ENCODE data around the gene SLC5A4. TPM values are rescaled to one million over a fixed set of nuclear protein-coding genes. Genes with fewer than 3 reads are reported as not detected.

The SLC5A4 gene
- total RNA-seq, 1 donor from 2014 or later, result not detected

DNA sequence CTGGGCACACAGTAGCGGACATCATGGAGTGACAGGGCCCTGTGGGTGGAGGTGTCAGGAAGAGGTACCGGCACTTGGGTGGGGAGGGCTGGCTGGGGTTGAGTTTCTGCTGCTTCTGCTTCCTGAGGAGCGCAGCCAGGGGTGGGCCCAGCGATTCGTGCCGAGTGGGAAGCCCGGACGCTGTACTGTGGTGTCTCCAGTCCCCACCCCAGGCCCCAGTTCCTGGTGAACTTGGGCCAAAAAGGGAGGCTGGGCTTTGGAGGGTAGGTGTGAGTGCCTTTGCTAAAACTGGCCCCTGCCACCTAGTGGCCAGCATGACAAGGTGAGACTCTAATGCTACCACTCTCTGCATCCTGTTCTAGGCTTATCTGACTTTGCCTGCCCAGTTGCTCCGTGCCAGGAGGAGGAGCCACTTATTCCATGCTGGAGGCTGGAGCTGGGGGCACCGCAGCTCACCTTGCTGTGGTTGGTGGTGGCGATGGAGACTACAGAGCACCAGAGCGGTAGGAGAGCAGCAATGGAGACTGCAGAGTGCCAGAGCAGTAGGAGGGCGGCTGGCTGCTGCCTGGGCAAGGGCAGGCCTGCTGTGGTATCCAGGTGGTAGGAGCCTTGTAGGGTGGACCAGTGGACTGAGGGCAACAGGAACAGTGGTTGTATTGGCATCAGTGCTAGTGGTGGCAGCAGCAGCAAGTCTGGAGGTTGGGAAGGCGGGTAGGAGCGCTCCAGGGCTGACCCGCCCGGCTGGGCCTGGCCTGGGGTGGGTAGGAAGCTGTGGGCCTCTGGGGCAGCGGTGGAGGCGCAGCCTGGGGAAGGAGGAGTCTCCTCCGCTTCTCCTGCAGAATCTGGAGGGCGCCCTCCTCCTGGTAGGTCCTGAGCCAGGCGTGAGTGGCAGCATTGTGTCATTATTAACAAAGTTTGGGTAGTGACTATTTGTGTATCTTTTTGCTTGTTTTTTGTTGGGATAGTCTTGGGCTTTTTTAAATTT is 48.1 kb downstream of the SLC5A4 start:
- TF ChIP-seq, protein P1, sequence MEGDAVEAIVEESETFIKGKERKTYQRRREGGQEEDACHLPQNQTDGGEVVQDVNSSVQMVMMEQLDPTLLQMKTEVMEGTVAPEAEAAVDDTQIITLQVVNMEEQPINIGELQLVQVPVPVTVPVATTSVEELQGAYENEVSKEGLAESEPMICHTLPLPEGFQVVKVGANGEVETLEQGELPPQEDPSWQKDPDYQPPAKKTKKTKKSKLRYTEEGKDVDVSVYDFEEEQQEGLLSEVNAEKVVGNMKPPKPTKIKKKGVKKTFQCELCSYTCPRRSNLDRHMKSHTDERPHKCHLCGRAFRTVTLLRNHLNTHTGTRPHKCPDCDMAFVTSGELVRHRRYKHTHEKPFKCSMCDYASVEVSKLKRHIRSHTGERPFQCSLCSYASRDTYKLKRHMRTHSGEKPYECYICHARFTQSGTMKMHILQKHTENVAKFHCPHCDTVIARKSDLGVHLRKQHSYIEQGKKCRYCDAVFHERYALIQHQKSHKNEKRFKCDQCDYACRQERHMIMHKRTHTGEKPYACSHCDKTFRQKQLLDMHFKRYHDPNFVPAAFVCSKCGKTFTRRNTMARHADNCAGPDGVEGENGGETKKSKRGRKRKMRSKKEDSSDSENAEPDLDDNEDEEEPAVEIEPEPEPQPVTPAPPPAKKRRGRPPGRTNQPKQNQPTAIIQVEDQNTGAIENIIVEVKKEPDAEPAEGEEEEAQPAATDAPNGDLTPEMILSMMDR (IDR thresholded peaks at IDR 0.05; ENCODE audit: unreplicated experiment), result peak; percentile 40
- Mint-ChIP-seq H3K4me1 (peaks cover 16% of the 10 kb centered on the region), H3K27ac (no peak overlapping the region), H3K36me3 (no peaks in the 10 kb centered on the region), H3K27me3 (ENCODE audit: low read depth) (peaks cover 52% of the 10 kb centered on the region), H3K9me3 (no peaks in the 10 kb centered on the region), H3K4me3 (peak overlapping the region; percentile 38)
- DNase-seq (ENCODE audit: low spot score in 2 of 2, unreplicated experiment in 2 of 2), result no peak

DNA sequence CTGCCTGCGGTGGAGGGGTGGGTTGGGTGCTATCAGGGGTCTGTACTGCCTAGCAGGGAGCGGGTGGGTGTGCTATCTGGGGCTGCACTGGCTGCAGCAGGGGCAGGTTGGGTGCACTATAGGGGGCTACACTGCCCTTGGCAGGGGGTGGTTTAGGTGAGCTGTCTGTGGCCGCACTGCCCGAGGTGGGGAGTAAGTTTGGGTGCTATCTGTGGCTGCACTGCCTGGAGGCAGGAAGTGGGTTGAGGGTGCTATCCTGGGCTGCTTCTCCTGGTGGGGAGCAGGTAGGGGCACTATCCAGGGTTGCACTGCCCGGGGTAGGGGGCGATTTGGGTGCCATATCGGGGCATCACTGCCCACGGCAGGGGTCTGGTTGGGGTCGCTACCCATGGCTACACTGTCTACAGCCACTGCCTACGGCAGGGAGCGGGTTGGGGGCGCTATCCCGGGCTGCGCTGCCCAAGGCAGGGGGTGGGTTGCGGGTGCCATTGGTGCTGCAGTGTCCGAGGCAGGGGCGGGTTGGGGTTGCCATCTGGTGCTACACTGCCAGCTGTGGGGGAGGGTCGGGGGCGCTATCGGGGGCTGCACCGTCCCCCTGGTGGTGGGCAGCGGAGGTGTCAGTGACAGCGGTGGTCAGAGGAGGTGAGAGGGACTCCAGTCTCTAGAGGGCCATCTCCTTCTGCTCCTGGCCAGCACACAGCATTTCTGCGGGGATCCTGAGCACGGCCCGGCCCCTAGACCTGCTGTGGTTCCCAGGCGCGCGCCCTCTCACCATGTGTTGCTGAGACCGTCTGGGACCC is 49.0 kb downstream of the SLC5A4 start:
- no peak for DNase-seq (ENCODE audit: low spot score in 2 of 2, unreplicated experiment in 2 of 2)
- H3K4me3 Mint-ChIP-seq, result peak overlapping the region; percentile 81
- TF ChIP-seq, protein P1 (IDR thresholded peaks at IDR 0.05; ENCODE audit: unreplicated experiment), result peak; percentile 20

DNA sequence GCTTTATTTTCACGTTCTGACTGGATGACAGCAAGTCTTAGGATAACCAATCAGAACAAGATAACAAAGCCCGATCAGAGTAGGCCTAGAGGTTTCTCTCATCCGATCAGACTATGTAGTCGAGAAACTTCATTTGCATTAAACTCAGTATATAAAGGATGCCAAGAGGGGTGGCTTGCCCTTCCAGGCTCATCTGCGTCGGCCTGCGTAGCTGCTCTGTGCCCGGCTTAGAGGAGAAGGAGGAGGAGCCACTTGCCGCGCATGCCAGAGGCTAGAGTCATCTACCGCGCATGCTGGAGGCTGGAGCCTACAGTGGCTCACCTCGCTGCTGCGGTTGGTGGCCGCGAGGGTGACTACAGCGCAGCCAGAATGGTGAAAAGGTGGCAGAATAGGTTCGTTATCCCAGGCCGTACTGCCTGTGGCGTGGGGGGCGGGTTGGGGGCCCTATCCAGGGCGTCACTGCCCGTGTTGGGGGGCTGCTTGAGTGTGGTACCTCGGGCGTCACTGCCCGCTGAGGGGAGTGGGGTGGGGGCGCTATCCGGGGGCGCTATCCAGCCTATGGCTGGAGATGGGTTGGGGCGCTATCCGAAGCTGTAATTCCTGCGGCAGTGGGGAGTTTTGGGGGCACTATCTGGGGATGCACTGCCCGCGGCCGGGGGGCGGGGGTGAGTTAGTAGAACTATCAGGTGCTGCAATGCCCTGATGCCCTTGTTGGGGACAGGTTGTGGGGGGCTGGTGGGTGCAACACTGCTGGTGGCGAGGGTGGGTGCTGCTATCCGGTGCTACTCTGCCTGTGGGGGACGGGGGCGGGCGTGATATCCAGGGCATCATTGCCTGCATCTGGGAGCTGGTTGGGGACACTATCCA is 50.1 kb downstream of the SLC5A4 start, which contains the start of gene RFPL2:
Gene RFPL2, minus strand, starts transcription at position 218 of the 867 bp plus-strand sequence. CDS start 2,622 bp downstream, outside the sequence.
- H3K4me1 Mint-ChIP-seq, result peaks cover 16% of the 10 kb centered on the region
- TF ChIP-seq, protein P1 (IDR thresholded peaks at IDR 0.05; ENCODE audit: unreplicated experiment), result no peak
- no peaks in the 10 kb centered on the region for H3K9me3 Mint-ChIP-seq
- peak in 1 of 2 experiments; percentile 75 for DNase-seq (ENCODE audit: low spot score in 2 of 2, unreplicated experiment in 2 of 2)
- peak within 1 kb of the TSS; percentile 81 for H3K4me3 Mint-ChIP-seq
- peak within 1 kb of the TSS; percentile 64 for H3K27ac Mint-ChIP-seq
- peaks cover 67% of the 10 kb centered on the region for H3K27me3 Mint-ChIP-seq (ENCODE audit: low read depth)
- no peaks in the 10 kb centered on the region for H3K36me3 Mint-ChIP-seq

More for the DNA sequence above, 49.0 kb downstream of the SLC5A4 start:
- H3K9me3 Mint-ChIP-seq, result no peaks in the 10 kb centered on the region
- no peaks in the 10 kb centered on the region for H3K36me3 Mint-ChIP-seq
- peaks cover 59% of the 10 kb centered on the region for H3K27me3 Mint-ChIP-seq (ENCODE audit: low read depth)
- H3K27ac Mint-ChIP-seq, result no peak overlapping the region
- H3K4me1 Mint-ChIP-seq, result peaks cover 16% of the 10 kb centered on the region

DNA sequence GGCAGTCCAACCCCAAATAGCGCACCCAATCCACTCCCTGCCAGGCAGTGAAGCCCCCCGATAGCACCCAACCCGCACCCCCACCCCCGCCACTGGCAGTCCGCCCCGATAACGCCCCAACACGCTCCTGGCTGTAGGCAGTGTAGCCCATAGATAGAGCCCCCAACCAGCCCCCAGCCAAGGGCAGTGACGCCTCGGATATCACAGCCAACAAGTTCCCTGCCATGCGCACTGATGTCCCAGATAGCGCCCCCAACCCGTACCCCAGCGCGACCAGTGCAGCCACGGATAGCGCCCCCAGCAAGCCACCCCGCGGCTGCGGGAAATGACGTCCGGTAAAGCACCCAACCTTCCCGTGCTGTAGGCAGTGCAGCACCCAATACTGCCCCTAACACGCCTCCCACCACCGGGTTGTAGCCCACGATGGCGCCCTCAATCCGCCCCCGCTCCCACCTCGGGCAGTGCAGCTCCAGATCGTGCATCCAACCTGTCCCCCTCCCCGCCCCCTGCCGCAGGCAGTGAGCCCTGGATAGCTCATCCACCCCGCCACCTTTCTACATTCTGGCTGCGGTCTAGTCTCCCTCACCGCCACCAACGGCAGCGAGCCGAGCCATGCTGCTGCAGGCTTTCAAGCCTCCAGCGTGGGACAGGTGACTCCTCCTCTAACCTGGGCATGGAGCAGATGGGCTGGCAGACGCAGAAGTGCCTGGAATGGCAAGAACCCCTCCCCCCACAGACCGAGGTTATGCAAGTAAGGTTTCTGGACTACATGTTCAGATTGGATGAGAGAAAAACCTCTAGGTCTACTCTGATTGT is 50.9 kb downstream of the SLC5A4 start:
- H3K4me1 Mint-ChIP-seq, result peaks cover 16% of the 10 kb centered on the region
- TF ChIP-seq, protein P1 (IDR thresholded peaks at IDR 0.05; ENCODE audit: unreplicated experiment), result no peak
- peaks cover 74% of the 10 kb centered on the region for H3K27me3 Mint-ChIP-seq (ENCODE audit: low read depth)
- H3K4me3 Mint-ChIP-seq, result peak overlapping the region; percentile 81
- DNase-seq (ENCODE audit: low spot score in 2 of 2, unreplicated experiment in 2 of 2), result no peak
- H3K36me3 Mint-ChIP-seq, result no peaks in the 10 kb centered on the region
- peak overlapping the region; percentile 13 for H3K27ac Mint-ChIP-seq
- no peaks in the 10 kb centered on the region for H3K9me3 Mint-ChIP-seq
